ENCODE measurements around the gene STMN1.

DNA sequence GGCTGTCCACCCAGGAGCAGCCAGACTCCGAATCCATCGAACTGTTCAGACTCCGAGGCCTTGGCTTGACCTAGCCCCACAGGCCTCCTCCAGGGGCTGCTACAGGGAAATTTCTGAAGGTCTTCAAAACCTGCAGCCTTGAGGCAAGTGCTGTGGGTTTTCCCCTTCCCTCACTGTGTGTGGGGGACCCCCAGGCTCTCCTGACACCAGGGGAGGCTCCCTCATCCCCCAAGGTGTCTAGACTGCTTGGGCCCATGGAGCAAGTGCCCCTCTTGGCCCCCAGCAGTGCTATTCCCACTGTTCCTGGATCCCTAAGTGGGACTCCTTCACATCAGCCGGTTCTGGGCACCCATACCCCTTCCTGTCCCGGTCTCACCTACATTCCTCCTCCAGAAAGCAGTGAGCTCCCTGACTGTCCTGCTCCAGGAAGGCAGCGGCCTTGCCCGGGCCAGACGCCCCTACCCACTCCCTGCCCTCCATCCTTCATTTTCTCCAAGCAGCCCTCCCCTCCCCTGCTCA is 31.5 kb downstream of the STMN1 start:
- TF ChIP-seq, protein P1, sequence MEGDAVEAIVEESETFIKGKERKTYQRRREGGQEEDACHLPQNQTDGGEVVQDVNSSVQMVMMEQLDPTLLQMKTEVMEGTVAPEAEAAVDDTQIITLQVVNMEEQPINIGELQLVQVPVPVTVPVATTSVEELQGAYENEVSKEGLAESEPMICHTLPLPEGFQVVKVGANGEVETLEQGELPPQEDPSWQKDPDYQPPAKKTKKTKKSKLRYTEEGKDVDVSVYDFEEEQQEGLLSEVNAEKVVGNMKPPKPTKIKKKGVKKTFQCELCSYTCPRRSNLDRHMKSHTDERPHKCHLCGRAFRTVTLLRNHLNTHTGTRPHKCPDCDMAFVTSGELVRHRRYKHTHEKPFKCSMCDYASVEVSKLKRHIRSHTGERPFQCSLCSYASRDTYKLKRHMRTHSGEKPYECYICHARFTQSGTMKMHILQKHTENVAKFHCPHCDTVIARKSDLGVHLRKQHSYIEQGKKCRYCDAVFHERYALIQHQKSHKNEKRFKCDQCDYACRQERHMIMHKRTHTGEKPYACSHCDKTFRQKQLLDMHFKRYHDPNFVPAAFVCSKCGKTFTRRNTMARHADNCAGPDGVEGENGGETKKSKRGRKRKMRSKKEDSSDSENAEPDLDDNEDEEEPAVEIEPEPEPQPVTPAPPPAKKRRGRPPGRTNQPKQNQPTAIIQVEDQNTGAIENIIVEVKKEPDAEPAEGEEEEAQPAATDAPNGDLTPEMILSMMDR (IDR thresholded peaks at IDR 0.05) = no peak
- no peak for TF ChIP-seq POLR2A (IDR thresholded peaks at IDR 0.05)

Data from heart left ventricle (tissue), 13 donors.